Mucosa of stomach (tissue), 1 donor: ENCODE measurements around the gene TRRAP.
"Not testable (repeated sequence)": the region's sequence is repeated elsewhere in the genome, so short reads cannot be mapped to it uniquely, and the experiment has no call there.

Experiments used
- H3K27me3 ChIP-seq: one replicate; pipeline ENCODE4 v1.7.0; 2013; ENCODE audit warnings: mild to moderate bottlenecking, low read length; ENCODE audit not compliant: control insufficient read depth, insufficient read depth
- H3K36me3 ChIP-seq: one replicate; pipeline ENCODE4 v1.7.0; 2013; ENCODE audit warnings: low read length; ENCODE audit not compliant: control insufficient read depth, insufficient read depth
- H3K4me1 ChIP-seq: one replicate; pipeline ENCODE4 v1.7.0; 2013; ENCODE audit warnings: mild to moderate bottlenecking, low read length; ENCODE audit not compliant: control insufficient read depth, insufficient read depth
- H3K4me3 ChIP-seq: one replicate; pipeline ENCODE4 v1.7.0; 2013; ENCODE audit warnings: low read length
- H3K9ac ChIP-seq: one replicate; pipeline ENCODE4 v1.7.0; 2013; ENCODE audit warnings: mild to moderate bottlenecking, low read length, moderate library complexity
- H3K9me3 ChIP-seq: one replicate; pipeline ENCODE4 v1.7.0; 2013; ENCODE audit warnings: mild to moderate bottlenecking, low read length, moderate library complexity; ENCODE audit not compliant: control insufficient read depth
- donor health status: Pancreatic carcinoma.

TRRAP gene

DNA sequence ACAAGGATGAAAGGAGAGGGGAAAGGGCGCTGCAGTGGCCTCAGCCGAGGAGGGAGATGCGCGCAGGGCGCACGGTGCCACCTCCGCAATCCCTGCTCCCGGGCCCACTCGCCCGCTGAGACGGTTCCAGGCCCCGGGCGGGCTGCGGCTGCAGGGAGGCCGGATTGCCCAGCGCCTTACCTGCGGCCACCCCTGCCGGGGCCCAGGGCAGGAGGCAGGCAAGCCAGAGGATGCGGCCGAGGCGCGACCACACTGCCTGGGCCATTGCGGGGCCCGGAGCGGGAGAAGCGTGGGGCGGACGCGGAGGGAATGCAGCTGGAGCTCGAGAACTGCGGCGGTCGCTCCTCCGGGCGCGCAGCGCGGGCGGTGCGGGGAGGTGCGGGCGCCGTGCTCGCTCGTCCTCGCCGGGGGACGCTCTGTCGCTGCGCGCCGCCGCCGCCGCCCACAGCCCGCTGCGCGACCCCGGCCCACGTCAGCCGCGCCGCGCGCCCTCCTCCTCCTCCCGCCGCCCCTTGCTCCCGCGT lies 8.7 kb upstream of the TRRAP start, which contains the start of gene TMEM130:
TSS of gene TMEM130 (minus strand) at position 418 of the 524 bp plus-strand sequence. CDS start at position 265, 153 bp downstream.
- H3K4me1 ChIP-seq: no peaks in the 10 kb centered on the region
- H3K9me3 ChIP-seq: no peaks in the 10 kb centered on the region
- no peak within 1 kb of the TSS for H3K9ac ChIP-seq
- H3K27me3 ChIP-seq: peaks cover 29% of the 10 kb centered on the region
- no peak within 1 kb of the TSS for H3K4me3 ChIP-seq
- H3K36me3 ChIP-seq: no peaks in the 10 kb centered on the region

DNA sequence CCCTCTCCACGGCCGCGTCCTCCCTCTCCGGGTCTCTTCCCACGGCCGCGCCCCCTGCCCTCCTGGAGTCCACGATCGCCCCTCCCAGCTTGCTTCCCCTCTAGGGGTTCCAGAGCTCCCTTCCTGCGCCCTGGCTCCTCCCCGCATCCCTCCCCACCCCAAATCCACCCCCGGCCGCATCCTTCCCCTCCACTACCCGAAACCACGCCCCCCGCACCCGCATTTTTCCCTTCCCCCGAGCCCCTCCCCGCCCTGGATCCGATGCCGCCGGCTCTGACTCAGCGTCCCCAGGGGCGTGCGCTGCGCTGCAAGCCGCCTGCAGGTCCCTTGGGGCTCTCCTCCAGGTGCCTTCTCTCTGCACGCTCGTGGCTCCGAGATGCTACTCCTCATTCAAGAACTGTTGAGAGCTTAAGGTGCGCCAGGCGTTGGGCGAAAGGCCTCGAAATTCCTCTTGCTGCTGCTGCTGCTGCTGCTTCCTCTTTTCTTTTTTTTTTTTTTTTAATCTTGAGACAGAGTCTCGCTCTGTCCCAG lies 8.1 kb upstream of the TRRAP start:
- Histone ChIP-seq H3K4me3 (no peak overlapping the region), H3K36me3 (no peaks in the 10 kb centered on the region), H3K9me3 (no peaks in the 10 kb centered on the region), H3K4me1 (no peaks in the 10 kb centered on the region), H3K27me3 (peaks cover 29% of the 10 kb centered on the region), H3K9ac (no peak overlapping the region)

DNA sequence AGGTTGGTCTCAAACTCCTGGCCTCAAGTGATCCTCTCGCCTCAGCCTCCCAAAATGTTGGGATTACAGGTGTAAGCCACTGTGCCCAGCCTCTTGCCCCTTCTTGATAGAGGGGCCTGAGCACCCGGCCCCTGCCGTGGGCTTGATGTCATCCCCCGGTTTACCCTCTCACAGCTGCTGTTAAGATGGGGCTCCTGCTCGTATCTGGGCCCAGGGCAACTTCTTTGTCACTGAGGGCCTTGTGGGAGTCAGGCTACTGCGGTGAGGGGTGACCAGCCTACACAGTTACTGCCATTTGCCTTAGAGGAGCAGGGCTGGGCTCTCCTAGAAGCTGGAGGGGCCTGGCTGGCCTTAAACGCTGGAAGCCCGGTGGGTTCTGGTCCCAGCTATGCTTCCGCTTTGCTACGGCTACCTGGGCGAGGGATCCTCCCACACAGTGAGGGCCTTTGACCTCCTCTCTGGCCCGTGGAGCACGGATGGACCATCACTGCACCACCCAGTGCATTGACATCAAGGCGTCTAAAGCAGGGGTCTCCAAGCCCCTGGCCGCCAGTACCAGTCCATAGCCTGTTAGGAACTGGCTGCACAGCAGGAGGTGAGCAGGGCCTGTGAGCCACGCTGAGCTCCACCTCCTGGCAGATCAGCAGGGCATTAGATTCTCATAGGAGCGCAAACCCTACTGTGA lies 7.4 kb upstream of the TRRAP start:
- peaks cover 29% of the 10 kb centered on the region for H3K27me3 ChIP-seq
- no peak overlapping the region for H3K4me3 ChIP-seq

DNA sequence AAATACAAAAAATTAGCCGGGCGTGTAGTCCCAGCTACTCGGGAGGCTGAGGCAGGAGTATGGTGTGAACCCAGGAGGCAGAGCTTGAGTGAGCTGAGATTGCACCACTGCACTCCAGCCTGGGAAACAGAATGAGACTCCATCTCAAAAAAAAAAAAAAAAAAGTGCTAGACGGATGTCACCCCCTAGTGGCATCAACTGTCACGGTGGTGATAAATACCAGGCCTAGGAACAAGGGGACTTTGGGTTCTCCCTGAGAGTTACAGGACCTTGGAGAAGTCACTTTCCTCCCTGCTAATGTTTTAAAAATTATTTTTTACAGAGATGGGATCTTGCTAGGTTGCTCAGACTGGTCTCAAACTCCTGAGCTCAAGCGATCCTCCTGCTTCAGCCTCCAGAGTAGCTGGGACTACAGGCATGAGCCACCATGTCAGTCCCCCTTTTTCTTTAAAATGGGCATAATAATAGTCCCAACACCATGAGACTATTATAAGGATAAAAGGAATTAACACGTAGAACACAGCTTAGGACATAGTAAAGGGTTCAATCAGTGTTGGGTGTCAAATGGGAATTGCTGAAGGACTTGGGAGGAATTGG lies 5.9 kb upstream of the TRRAP start:
- Histone ChIP-seq H3K4me3 (no peak overlapping the region), H3K9ac (no peak overlapping the region), H3K27me3 (peaks cover 29% of the 10 kb centered on the region), H3K4me1 (no peaks in the 10 kb centered on the region), H3K9me3 (no peaks in the 10 kb centered on the region), H3K36me3 (no peaks in the 10 kb centered on the region)

More for the DNA sequence above, 7.4 kb upstream of the TRRAP start:
- H3K4me1 ChIP-seq: no peaks in the 10 kb centered on the region
- no peaks in the 10 kb centered on the region for H3K36me3 ChIP-seq
- no peak overlapping the region for H3K9ac ChIP-seq
- H3K9me3 ChIP-seq: no peaks in the 10 kb centered on the region

DNA sequence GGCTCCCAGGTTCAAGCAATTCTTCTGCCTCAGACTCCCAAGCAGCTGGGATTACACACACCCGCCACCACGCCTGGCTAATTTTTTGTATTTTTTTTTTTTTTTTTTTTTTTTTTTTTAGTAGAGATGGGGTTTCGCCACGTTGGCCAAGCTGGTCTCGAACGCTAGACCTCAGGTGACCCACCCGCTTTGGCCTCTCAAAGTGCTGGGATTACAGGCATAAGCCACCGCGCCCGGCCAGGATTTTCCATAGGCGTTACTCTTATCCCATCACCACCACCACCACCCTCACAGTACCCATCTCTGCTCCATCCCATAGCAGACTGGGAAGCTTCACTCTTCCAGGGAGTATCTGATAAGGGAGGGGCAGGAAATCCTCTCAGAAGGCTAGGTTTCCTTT lies 4.7 kb upstream of the TRRAP start:
- not testable (repeated sequence) for H3K36me3 ChIP-seq, H3K9me3 ChIP-seq, H3K4me3 ChIP-seq, H3K4me1 ChIP-seq, H3K9ac ChIP-seq
- H3K27me3 ChIP-seq: peaks cover 26% of the 10 kb centered on the region

DNA sequence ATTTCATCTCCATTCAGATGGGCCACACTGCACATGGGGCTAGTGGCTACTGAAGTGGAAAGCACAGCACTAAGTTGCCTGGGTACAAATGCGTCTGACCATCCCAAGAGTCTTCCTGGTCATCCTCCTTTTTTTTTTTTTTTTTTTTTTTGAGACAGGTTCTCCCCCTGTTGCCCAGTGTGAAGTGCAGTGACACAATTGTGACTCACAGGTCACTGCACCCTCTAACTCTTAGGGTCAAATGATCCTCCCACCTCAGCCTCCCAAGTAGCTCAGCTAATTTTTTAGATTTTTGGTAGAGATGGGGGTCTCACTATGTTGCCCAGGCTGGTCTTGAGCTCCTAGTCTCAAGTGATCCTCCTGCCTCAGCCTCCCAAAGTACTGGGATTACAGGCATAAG lies 3.4 kb upstream of the TRRAP start:
- H3K36me3 ChIP-seq: no peaks in the 10 kb centered on the region

GRCh38 chr7:98875501-98875900 lies 2.8 kb upstream of the TRRAP start:
- Histone ChIP-seq H3K4me3 (no peak overlapping the region), H3K9ac (no peak overlapping the region), H3K27me3 (peaks cover 11% of the 10 kb centered on the region), H3K9me3 (no peaks in the 10 kb centered on the region), H3K4me1 (peaks cover 4% of the 10 kb centered on the region), H3K36me3 (no peaks in the 10 kb centered on the region)

More for the DNA sequence above, 3.4 kb upstream of the TRRAP start:
- Histone ChIP-seq H3K4me3 (no peak overlapping the region), H3K9me3 (no peaks in the 10 kb centered on the region), H3K9ac (no peak overlapping the region), H3K4me1 (peaks cover 4% of the 10 kb centered on the region), H3K27me3 (peaks cover 15% of the 10 kb centered on the region)

DNA sequence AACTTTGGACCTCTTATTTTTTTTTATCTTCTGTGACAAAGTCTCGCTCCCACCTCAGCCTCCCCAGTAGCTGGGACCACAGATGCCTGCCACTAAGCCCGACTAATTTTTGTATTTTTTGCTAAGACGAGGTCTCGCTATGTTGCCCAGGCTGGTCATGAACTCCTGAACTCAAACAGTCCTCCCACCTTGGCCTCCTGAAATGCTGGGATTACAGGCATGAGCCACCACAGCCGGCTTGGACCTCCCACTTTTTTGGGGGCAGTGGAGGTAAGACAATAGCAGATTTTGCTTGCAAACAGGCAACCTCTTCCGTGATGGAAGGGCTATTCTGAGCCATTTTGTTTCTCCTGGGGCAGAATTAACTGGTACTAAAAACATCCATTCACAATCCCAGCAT lies 1.2 kb upstream of the TRRAP start:
- peaks cover 4% of the 10 kb centered on the region for H3K4me1 ChIP-seq
- H3K4me3 ChIP-seq: no peak overlapping the region
- no peaks in the 10 kb centered on the region for H3K36me3 ChIP-seq

DNA sequence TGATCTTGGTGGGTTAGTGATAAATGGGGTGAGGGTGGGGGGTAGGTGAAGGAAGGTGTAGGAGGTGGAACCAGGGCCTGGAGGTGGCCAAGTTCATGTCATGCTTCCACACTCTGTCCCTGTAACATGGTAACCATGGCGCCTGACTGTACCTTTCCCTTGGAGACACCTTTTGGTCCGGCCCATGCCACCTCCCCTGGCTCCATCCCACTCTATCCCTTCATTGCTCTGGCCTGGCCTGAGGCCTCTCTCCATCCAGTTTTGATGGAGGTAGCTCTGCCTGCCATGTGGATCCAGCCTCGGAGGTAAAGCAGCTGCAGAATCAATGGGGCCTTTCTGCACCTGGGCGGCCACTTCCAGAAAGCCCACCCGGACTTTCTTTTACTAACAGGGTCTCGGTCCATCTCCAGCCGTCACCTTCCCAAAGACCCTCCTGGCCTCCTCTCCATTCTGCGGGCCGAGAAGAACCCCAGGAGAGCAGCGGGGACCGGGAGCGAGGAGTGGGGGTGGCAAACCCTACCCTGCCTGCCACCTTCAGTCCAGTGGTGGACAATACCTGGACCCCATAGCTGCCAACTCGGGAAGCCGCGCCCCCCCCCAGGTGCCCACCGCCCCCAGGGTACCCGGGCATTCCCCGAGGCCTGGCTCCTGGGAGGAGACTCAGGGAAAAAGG lies 504 bp upstream of the TRRAP start:
- H3K4me3 ChIP-seq: peak overlapping the region; percentile 19
- no peaks in the 10 kb centered on the region for H3K27me3 ChIP-seq
- H3K9ac ChIP-seq: peak overlapping the region; percentile 71
- peaks cover 4% of the 10 kb centered on the region for H3K4me1 ChIP-seq
- no peaks in the 10 kb centered on the region for H3K9me3 ChIP-seq
- no peaks in the 10 kb centered on the region for H3K36me3 ChIP-seq

More for the DNA sequence above, 1.2 kb upstream of the TRRAP start:
- Histone ChIP-seq H3K27me3 (no peaks in the 10 kb centered on the region), H3K9ac (no peak overlapping the region), H3K9me3 (no peaks in the 10 kb centered on the region)

DNA sequence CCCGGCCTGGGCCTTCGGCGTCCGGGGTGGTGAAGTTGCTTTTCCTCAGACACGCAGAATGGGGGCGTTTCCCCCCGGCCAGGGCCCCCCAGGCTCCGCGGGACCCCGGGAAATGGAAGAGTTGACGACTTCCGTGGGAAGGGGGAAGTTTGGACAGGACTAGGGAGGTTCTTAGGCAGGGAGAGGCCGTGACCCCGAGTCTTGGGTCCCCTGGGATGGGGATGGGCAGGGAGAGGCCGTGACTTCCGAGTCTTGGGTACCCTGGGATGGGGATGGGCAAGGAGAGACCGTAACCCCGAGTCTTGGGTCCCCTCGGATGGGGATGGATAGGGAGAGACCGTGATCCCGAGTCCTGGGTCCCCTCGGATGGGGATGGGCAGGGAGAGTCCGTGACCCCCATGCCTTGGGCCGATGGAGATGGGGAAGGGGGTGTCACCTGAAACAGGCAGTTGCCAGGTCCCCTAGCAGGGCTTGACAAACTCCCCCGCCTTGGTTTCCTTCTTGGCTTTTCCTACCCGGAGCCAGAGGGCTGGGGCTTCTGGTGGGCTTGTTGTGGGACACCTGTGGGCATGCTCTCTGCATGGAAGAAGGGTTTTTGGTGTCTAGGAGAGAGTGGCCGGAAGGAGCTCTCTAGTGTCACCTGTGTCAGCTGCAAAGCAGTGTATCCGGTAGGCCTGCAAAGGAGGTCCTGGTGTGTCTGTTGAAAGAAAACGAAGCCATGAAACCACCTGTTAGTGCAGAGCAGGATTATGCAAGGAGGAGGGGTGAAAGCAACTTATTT lies 1.1 kb downstream of the TRRAP start:
- Histone ChIP-seq H3K9ac (peak overlapping the region; percentile 97), H3K4me1 (peaks cover 4% of the 10 kb centered on the region), H3K9me3 (no peaks in the 10 kb centered on the region), H3K27me3 (no peaks in the 10 kb centered on the region), H3K4me3 (peak overlapping the region; percentile 82), H3K36me3 (no peaks in the 10 kb centered on the region)

DNA sequence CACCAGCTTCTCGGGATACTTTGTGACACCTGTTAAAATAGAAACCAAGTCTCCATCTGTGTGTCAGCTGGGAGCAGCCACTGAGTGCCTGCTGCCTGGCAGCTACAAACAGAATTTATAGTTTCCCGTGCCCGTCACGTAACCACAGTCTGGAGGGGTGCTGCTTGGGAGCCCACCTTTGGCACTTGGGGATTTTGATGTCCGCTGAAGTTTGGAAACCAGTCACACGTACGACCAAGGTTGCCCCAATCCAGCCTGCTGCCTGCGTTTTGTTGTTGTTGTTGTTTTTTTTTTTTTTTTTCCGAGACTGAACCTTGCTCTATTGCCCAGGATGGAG lies 1.6 kb downstream of the TRRAP start:
- Histone ChIP-seq H3K9me3 (no peaks in the 10 kb centered on the region), H3K4me3 (peak overlapping the region; percentile 82), H3K4me1 (peaks cover 4% of the 10 kb centered on the region), H3K9ac (no peak overlapping the region), H3K27me3 (no peaks in the 10 kb centered on the region), H3K36me3 (no peaks in the 10 kb centered on the region)
